ENCODE results near the gene TMEM44.

The TMEM44 gene

GRCh38 chr3:194577986-194578905 lies 55.0 kb downstream of the TMEM44 start:
- no peak for DNase-seq

GRCh38 chr3:194575484-194576210 lies 57.6 kb downstream of the TMEM44 start:
- DNase-seq: no peak

DNA sequence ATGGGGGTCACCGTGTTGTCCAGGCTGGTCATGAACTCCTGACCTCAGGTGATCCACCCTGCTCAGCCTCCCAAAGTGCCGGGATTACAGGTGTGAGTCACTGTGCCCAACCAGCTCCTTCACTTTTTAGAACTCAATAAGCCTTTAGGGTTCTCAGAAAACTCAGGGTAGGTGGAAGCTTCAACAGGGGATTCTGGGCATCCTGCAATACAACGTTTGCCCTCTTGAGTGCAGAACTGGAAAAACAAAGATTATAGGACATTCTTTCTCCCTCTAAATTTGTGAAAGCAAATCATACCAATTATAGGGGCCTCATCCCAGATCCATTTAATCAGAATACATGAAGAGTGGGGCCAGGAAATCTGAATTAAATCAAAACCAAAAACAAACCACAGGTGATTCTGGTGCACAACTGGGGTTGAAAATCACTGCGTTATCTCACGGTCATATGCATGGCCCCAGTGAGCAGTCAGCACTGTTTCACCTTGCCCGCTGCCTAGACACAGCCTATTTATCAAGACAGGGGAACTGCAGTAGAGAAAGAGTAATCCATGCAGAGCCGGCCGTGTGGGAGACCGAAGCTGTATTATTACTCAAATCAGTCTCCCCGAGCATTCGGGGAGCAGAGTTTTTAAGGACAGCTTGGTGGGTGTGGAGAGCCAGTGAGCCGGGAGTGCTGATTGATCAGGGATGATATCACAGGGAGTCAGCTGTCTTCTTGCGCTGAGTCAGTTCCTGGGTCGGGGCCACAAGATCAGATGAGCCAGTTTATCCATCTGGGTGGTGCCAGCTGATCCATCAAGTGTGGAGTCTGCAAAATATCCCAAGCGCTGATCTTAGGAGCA lies 58.4 kb downstream of the TMEM44 start:
- DNase-seq: no peak

- peak; percentile 5 to 35 for DNase-seq
Measured at GRCh38 chr3:194573680-194574437, 59.4 kb downstream of the TMEM44 start.

- no peak for DNase-seq
Measured at GRCh38 chr3:194572944-194573491, 60.2 kb downstream of the TMEM44 start.

GRCh38 chr3:194572143-194572789 lies 61.0 kb downstream of the TMEM44 start:
- no peak for DNase-seq

DNA sequence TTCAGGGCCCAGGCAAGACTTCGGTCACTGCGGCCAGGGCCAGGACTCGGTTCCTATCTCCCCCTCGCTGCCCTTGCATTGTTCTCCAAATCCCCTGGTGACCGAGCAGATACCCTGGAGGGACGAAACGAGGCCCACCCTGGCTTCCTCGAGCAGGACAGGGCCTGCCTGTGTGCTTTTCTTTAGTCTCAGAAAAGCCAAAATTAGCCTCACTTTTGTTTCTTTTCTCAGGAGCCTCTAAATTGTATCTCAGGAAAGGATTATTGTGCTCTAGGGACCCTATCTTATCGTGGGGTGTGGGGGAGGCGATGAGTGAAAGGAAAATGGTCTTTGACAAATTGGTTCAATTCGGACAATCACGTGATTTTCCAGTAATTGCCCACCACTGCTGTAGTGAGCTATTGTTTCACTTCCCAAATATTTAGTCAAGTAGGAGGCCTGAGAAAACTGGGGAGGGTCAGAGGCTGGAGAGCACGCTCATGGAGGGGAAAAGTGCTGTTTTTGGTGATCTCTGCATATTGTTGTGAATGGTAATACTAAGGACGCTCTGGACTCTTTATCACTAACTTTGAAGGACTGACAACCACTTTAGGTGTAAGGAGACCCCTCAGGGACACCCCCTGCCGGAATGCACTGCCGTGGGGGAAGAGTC lies 61.6 kb downstream of the TMEM44 start:
- no peak for DNase-seq

DNA sequence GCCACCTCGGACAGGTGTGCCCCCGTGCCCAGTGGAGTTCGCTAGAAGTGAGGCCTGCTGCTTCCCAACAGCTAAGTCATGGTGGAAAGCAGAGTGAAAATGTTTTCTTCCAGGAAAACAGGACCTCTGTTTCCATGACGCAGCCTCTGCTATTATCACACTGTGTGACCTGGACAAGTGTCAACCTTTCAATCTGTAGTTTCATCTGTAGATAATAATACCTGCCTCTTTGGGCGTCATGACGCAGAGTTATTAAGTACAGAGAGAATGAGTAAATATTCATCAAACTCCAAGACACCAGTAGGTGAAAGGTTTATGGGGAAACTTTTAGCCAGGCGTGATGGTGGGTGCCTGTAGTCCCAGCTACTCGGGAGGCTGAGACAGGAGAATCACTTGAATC lies 62.3 kb downstream of the TMEM44 start:
- no peak for DNase-seq

DNA sequence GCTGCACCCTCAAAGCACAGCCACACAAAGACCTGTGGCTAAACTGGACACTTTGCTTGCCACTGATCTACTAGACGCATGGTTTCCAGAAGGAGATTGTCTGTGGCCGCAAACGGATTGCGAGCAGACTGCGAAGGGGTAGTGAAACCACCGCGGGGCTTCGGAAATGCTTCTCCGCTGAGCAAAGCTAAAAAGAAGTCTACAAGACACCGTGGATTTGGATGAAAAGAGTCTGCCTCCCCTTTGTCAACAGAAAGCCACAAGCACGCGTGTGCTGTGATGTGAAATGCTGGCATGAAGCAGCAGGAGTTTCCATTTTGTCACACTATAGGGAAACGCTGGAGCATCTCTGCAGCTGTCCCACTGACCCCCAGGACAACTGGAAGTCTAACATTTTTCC lies 63.0 kb downstream of the TMEM44 start:
- DNase-seq: no peak

DNA sequence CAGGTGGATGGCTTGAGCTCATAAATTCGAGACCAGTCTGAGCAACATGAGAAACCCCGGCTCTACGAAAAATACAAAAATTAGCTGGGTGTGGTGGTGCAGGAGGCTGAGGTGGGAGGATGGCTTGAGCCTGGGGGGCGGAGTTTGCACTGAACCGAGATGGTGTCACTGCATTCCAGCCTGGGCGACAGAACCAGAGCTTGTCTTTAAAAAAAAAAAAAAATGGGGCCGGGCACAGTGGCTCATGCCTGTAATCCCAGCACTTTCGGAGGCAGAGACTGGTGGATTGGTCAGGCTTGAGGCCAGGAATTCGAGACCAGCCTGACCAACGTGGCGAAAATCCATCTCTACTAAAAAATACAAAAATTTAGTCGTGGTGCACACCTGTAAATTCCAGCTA lies 64.0 kb downstream of the TMEM44 start:
- no peak for DNase-seq

- no peak for DNase-seq
Measured at GRCh38 chr3:194565597-194566190, 67.5 kb downstream of the TMEM44 start.

DNA sequence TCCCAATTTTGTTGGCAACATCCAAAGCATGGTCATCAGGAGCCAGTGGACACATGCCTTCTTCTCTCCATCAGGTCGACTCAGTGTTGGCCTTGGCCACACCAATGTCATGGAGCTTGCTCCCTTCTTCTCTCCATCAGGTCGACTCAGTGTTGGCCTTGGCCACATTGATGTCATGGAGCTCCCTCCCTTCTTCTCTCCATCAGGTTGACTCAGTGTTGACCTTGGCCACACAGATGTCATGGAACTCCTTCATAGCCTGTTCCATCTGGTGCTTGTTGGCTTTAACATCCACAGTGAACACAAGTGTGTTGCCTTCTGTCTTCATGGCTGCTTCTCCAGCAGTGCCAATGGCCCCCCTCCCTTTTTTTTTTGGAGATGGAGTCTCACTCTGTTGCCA lies 70.2 kb downstream of the TMEM44 start:
- DNase-seq: no peak

DNA sequence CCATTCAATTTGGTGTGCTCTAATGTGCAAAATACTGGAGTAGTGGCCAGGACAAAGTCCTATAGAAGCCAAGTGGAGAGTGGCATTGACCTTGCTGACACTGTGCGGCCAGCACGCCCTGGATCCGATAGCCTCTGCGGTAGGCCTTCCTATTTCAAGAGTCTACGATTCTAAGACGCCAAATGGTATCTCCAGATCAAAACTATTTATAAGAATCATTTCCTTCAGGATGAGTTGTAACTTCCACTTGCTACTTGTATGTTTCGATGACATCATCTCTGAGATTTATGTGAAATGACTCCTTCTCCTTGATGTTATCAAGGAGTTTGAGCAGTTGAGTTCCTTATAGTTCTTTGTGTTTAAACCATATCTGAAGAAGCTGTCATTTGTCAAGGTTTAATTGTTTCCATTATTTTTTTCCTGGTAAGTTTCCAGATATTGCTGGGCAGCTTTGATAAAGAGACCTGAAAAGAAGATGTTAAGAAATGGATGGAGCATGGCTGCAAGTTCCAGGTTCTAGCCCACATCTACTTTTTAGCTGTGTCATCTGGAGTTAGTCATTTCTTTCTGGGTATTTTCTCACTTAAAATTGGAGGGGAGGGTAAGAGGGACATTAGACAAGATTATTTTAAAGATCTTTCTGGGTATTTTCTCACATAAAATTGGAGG lies 71.8 kb downstream of the TMEM44 start:
- no peak for DNase-seq

GRCh38 chr3:194560047-194560446 lies 73.2 kb downstream of the TMEM44 start:
- no peak for DNase-seq

DNA sequence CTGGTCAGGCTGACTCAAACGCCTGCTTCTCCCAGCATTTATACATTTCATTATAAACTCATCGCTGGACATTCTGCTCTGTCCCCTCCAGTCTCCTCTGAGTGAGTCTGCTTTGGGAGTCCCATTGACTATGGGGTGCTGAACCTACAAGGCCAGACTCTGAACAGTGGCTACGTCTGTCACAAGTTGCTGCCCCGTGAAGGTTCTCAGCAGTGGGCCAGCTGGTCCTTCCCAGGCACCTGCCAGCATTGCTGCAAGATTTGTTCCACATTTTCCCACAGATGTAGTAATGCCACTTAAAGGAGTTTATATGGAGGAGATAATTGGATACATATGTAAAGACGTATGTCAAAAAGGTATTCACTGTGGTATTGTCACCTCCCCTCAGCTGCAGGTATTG lies 73.7 kb downstream of the TMEM44 start:
- DNase-seq: no peak

DNA sequence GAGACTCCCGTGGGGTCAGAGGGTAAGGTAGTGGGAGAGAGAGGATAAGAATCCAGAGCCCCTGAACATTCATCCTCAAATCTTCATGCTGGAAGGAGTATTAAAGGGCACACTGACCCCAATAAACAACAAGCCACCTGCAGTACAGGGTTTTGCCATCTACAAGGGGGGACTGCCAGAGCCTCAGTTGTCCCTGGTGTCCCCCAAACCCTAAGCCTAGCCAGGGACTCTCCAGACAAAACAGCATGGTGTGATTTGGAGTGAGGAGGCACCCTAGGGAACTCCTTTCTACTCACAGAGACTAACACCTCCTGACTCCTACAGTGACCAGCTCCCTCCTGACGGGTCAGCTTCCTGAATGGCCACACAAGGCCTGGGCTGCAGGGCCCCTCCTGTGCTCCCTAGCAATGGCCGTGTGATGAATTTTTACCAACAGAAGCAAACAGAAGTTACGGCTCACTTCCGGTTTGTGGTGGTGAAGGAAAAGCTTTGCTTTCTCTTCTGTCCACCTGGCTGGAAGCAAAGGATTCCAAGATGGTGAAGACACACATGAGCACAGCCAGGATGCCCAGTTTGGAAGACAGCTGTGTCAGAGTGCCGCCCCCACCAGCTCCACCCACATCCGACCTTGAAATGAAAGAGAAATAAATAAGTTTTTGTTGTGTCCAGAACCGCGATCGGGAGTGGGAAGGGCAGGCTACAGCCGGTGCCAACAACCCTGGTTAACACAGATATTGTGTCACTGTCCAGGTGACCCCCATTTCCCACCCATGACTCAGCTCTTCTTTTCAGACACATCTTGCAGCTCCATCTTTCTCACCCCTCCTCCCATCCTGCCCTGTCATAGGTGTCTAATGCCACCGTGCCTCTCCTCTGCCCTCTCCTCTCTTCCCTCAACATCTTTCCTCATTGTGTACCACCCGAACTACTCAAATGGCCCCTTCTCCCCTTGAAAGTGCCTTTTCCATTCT lies 76.8 kb downstream of the TMEM44 start:
- DNase-seq: no peak

DNA sequence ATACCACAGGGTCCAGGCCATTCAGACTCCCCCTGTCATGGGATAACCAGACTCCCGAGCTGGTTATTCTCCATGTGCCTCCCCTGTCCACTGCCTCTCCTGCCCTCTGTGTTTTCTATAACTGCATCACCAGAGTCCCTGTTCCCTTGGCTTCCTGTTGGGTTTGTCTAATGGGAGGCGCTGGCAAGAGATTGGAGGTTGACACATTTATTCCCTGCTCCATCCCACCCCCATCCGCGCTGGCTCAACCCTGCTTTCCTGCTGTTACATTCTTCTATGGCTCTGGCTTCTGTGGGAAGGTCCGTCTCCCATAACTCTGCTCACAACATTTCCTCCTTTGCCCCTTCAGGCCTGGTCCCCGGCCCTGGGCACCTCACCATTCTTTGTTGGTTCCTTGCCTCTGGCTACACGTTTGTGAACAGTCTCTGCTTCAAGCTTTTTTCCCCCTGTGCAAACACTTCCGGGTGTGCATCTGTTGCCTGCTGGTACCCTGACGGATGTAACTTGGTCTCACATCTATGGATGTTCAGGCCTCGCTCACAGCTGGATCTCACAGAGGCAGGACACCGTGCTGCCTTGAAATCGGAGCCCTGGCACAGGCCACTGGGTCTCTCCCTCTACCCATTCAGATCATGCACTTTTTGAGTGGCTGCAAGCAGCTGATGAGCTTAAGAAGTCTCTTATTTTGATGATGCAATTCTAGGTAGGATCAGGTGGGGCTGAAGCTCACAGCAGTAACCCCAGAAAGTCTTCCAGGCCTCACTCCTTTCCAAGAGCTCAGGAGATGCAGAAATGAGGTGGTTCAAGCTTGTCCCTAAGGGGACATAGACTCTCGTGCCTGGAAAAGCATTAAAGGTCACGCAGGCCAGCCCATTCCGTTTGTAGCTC lies 77.8 kb downstream of the TMEM44 start:
- no peak for DNase-seq
